K562 (cell line): Measurements from ENCODE around the gene RPS17. TPM values are rescaled to one million over a fixed set of nuclear protein-coding genes. Genes with fewer than 3 reads are reported as not detected.
A peak's percentile ranks its signal among the peaks of the same experiment; 100 is the strongest.

Experiments used
- ARHGAP35 ChIP-seq: fragments of 450-650 bp; IDR thresholded peaks from 2 replicates; pipeline ENCODE4 v1.6.1; 2018; ENCODE audit not compliant: partially characterized antibody
- CBX2 ChIP-seq: fragments of 200-600 bp; sonication (generic); IDR thresholded peaks from one replicate; pipeline ENCODE4 v1.6.1; 2012; ENCODE audit warnings: mild to moderate bottlenecking, low read length, inconsistent platforms; ENCODE audit not compliant: insufficient read depth, poor library complexity, severe bottlenecking
- EHMT2 ChIP-seq: fragments of 450-650 bp; IDR thresholded peaks from 2 replicates; pipeline ENCODE4 v1.6.1; 2018; ENCODE audit warnings: antibody characterized with exemption
- JUND ChIP-seq, 2 experiments: IDR thresholded peaks; 2 replicates in 1 of 2; 3 replicates in 1 of 2; pipeline ENCODE4 v1.6.1; 2011; ENCODE audit warnings: borderline replicate concordance in 2 of 2, low read depth in 2 of 2, low read length in 2 of 2, improper control_type of control experiment in 1 of 2, missing biosample characterization in 1 of 2, missing genetic modification characterization in 1 of 2, missing genetic modification reagents in 1 of 2
- KAT8 ChIP-seq: fragments of 450-650 bp; IDR thresholded peaks from 2 replicates; pipeline ENCODE4 v1.6.1; 2016; ENCODE audit warnings: low read depth, mild to moderate bottlenecking
- NBN ChIP-seq: fragments of 450-650 bp; IDR thresholded peaks from 2 replicates; pipeline ENCODE4 v1.6.1; 2016; ENCODE audit warnings: low read depth, mild to moderate bottlenecking
- NFRKB ChIP-seq: fragments of 450-650 bp; IDR thresholded peaks from 2 replicates; pipeline ENCODE4 v1.6.1; 2016; ENCODE audit warnings: low read depth
- NR4A1 ChIP-seq, 2 experiments: fragments of 250-450 bp in 1 of 2; fragments of 450-650 bp in 1 of 2; sonication (Bioruptor Pico) in 1 of 2; IDR thresholded peaks; 2 replicates each; pipeline versions ENCODE4 v1.4.0 to v1.6.1; 2016 to 2020; ENCODE audit warnings: mild to moderate bottlenecking in 2 of 2, missing compliant biosample characterization in 1 of 2, missing genetic modification characterization in 1 of 2, moderate library complexity in 1 of 2
- POLR3A ChIP-seq: IDR thresholded peaks from 2 replicates; pipeline ENCODE4 v1.6.1; 2011; ENCODE audit warnings: borderline replicate concordance, mild to moderate bottlenecking, moderate library complexity; ENCODE audit not compliant: insufficient read length, insufficient read depth; ENCODE audit errors: extremely low read depth
- SMAD2 ChIP-seq: fragments of 150-350 bp; IDR thresholded peaks from 2 replicates; pipeline ENCODE4 v1.6.1; 2014; ENCODE audit warnings: low read depth, mild to moderate bottlenecking, low read length
- SREBF2 ChIP-seq: sonication (generic); formaldehyde crosslinking; IDR thresholded peaks from 2 replicates; pipeline ENCODE4 v1.4.0; 2020; ENCODE audit warnings: mild to moderate bottlenecking, missing genetic modification reagents
- SRSF7 ChIP-seq: fragments of 200-400 bp; formaldehyde crosslinking; optimal IDR thresholded peaks from 2 replicates; pipeline ENCODE3; 2017; ENCODE audit warnings: mild to moderate bottlenecking, low read depth, low read length
- XRCC3 ChIP-seq: fragments of 450-650 bp; IDR thresholded peaks from 2 replicates; pipeline ENCODE4 v1.6.1; 2017; ENCODE audit warnings: mild to moderate bottlenecking, moderate library complexity
- ZBTB7A ChIP-seq: IDR thresholded peaks from 2 replicates; pipeline ENCODE4 v1.6.1; 2011; ENCODE audit warnings: low read depth, mild to moderate bottlenecking, low read length, moderate library complexity, borderline replicate concordance; ENCODE audit not compliant: control insufficient read depth
- ZFX ChIP-seq: sonication (generic); formaldehyde crosslinking; IDR thresholded peaks from 2 replicates; pipeline ENCODE4 v1.8.0; 2022; ENCODE audit warnings: mild to moderate bottlenecking, missing genetic modification reagents, moderate library complexity
- ZNF354B ChIP-seq: fragments of 250-450 bp; sonication (Bioruptor Pico); IDR thresholded peaks from 2 replicates; pipeline ENCODE4 v1.4.0; 2020
- polyA plus RNA-seq, 8 experiments: library from polyadenylated mRNA; depleted of rRNA in 4 of 8; stranded (reverse) in 5 of 8; unstranded in 3 of 8; fragments of >200 nt; fragmentation: Nextera tagmentation in 2 of 8; fragmentation: Illumina TruSeq in 1 of 8; extraction: Ambion mirVana in 2 of 8; extraction: Trizol in 1 of 8; gene quantifications; 2 replicates each; pipeline versions ENCODE4 v1.2.1 to v1.2.3, GENCODE V29; 2011 to 2014; ENCODE audit warnings: inconsistent platforms in 1 of 8, missing spikeins in 1 of 8
- total RNA-seq, 7 experiments: library from RNA; depleted of rRNA in 6 of 7; stranded (reverse); fragments of >200 nt in 6 of 7; fragmentation: Illumina TruSeq in 2 of 7; extraction: Trizol in 2 of 7; gene quantifications; 2 replicates each; pipeline versions ENCODE4 v1.2.1 to v1.2.3, GENCODE V29; 2011 to 2021; ENCODE audit warnings: low replicate concordance in 1 of 7
- TF ChIP-seq, protein P1 (sequence below): fragments of 250-450 bp; sonication (Bioruptor Pico); IDR thresholded peaks from 2 replicates; pipeline ENCODE4 v1.5.0; 2020; ENCODE audit warnings: mild to moderate bottlenecking, borderline replicate concordance
- TF ChIP-seq, protein P2 (sequence below): sonication (generic); formaldehyde crosslinking; IDR thresholded peaks from 2 replicates; pipeline ENCODE4 v1.8.0; 2022; ENCODE audit warnings: missing genetic modification reagents, mild to moderate bottlenecking, borderline replicate concordance

Gene RPS17
- total and polyA plus RNA-seq, 9 of the 15 experiments (the other 6 are each of a cell fraction or from before 2014, with no cell fraction given), result 1,988 to 6,515 (median 5,229) TPM

DNA sequence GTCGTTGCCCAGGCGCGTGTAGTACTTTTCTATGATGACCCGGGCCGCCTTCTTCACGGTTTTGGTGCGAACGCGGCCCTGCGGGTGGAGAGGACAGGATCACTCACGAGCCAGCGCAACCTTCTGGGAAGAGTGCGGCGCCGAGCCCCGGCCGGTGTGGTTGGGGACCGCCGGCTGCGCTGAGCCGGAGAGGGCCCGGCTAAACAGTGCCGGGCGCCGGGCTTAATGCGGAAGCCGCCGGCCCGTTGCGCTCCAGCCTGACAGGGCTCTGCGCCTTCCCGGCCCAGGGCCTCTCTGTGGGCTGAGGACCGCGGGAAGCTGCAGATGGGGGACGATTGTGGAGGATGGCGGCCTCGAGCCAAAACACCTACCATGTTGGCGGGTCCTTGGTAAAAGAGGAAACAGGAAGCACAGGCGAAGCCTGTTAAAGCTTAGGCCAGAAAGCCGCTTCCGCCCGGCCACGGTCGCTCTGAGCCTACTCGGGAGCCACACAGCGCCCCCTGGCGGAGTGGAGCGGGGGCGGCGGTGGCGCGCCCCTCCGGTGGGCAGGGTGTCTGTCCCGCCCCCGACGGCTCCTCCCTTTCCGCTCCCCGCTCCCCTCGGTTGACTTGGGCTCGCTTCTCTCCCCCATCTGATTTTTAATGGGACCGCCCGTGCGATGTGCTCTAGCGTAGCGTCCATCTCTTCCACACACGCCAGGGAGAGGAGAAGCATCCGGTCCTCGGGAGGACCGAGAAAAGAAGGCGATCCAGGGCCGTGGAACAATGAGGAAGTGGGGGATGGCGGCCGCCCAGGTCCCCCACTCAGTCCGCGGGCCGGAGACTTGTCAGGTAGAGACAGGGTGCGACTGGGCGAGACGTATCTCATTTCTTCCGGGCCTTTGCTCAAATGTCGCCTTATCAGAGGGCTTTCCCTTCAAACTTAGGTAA, at the start of gene RPS17 (continued):
- TF ChIP-seq, protein P1, sequence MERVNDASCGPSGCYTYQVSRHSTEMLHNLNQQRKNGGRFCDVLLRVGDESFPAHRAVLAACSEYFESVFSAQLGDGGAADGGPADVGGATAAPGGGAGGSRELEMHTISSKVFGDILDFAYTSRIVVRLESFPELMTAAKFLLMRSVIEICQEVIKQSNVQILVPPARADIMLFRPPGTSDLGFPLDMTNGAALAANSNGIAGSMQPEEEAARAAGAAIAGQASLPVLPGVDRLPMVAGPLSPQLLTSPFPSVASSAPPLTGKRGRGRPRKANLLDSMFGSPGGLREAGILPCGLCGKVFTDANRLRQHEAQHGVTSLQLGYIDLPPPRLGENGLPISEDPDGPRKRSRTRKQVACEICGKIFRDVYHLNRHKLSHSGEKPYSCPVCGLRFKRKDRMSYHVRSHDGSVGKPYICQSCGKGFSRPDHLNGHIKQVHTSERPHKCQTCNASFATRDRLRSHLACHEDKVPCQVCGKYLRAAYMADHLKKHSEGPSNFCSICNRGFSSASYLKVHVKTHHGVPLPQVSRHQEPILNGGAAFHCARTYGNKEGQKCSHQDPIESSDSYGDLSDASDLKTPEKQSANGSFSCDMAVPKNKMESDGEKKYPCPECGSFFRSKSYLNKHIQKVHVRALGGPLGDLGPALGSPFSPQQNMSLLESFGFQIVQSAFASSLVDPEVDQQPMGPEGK (CRISPR knock-in tag), result no peak
- TF ChIP-seq ZNF354B (CRISPR knock-in tag) (no peak), KAT8 (no peak), POLR3A (no peak), SMAD2 (no peak), NBN (peak; percentile 87), SREBF2 (CRISPR knock-in tag) (no peak), ARHGAP35 (no peak), CBX2 (no peak), NFRKB (peak; percentile 60), ZBTB7A (peak; percentile 99), ZFX (CRISPR knock-in tag) (peak; percentile 96), NR4A1 (CRISPR knock-in tag; IDR thresholded peaks at IDR 0.05) (no peak), NR4A1 (tag; IDR thresholded peaks at IDR 0.05) (peak; percentile 34; the same call in 1 of the 2 replicates), SRSF7 (no peak), XRCC3 (no peak), JUND (IDR thresholded peaks at IDR 0.05; ENCODE audit: borderline replicate concordance, low read depth, low read length) (peak; percentile 87), JUND (tag; IDR thresholded peaks at IDR 0.05; ENCODE audit: borderline replicate concordance, low read depth, low read length) (no peak; the same call in 2 of the 3 replicates), EHMT2 (0 out of 2 replicates have a peak, but pooled peaks have one; percentile 14)
- TF ChIP-seq, protein P2, sequence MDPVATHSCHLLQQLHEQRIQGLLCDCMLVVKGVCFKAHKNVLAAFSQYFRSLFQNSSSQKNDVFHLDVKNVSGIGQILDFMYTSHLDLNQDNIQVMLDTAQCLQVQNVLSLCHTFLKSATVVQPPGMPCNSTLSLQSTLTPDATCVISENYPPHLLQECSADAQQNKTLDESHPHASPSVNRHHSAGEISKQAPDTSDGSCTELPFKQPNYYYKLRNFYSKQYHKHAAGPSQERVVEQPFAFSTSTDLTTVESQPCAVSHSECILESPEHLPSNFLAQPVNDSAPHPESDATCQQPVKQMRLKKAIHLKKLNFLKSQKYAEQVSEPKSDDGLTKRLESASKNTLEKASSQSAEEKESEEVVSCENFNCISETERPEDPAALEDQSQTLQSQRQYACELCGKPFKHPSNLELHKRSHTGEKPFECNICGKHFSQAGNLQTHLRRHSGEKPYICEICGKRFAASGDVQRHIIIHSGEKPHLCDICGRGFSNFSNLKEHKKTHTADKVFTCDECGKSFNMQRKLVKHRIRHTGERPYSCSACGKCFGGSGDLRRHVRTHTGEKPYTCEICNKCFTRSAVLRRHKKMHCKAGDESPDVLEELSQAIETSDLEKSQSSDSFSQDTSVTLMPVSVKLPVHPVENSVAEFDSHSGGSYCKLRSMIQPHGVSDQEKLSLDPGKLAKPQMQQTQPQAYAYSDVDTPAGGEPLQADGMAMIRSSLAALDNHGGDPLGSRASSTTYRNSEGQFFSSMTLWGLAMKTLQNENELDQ (CRISPR knock-in tag), result no peak; the same call in 1 of the 2 replicates
